Measurements from ENCODE around the gene TRIM38.

DNA sequence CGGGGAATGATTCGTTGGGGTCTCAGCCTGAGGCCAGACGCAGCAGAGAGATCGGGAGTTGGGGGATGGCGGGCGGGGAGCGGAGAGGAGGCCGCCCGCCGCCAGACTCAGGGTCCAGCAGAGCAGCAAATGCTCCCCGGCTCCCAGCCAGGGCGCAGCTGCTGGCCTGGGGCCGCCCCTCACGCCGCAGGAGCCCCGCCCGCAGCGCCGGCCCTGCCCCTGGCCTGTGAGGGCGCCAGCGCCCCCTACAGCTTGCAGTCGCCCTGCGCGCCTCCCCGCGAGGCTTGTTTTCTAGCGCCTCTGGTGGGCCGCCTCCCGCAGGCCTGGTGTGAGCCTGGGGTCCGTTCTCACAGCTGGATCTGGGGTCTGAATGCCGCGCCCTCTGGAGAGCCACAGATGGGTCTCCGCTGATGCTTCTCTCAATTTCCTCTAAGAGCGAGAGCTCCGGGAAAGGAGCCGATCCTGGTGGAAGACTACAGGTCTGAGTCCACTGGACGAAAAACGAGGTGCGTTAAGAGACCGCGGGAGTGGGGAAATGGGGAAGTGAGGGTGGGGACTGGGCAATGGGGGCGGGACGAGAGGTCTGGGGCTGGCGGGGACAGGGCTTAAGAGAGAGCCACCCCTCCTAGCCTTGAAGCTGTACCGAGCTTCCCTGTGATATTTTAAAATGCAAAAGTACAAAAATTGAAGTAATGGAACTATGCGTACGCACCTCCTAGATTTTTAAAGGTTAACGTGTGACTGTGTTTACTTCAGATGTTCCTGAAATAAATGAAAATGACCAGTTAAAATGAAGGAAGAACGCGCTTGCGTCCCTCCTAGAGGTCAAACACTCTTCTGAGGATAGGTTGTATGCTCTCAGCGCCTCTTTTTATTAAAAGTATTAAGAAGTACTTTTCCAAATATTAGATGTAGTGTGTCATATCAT, 30.1 kb downstream of the TRIM38 start:
- TF ChIP-seq, protein P1, sequence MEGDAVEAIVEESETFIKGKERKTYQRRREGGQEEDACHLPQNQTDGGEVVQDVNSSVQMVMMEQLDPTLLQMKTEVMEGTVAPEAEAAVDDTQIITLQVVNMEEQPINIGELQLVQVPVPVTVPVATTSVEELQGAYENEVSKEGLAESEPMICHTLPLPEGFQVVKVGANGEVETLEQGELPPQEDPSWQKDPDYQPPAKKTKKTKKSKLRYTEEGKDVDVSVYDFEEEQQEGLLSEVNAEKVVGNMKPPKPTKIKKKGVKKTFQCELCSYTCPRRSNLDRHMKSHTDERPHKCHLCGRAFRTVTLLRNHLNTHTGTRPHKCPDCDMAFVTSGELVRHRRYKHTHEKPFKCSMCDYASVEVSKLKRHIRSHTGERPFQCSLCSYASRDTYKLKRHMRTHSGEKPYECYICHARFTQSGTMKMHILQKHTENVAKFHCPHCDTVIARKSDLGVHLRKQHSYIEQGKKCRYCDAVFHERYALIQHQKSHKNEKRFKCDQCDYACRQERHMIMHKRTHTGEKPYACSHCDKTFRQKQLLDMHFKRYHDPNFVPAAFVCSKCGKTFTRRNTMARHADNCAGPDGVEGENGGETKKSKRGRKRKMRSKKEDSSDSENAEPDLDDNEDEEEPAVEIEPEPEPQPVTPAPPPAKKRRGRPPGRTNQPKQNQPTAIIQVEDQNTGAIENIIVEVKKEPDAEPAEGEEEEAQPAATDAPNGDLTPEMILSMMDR (IDR thresholded peaks at IDR 0.05): peak; percentile 87 to 100 (median 98)
- TF ChIP-seq POLR2A (IDR thresholded peaks at IDR 0.05): peak; percentile 58 to 95
